CD4-positive, alpha-beta T cell (primary cell): ENCODE data around the gene EEF1AKMT3. TPM values are rescaled to one million over a fixed set of nuclear protein-coding genes. Genes with fewer than 3 reads are reported as not detected.
A peak's percentile ranks its signal among the peaks of the same experiment; 100 is the strongest.

Experiments
- ATAC-seq: fragments of 200-7000 bp; cut with Tn5 transposase; one replicate; pipeline ENCODE4 v1.10.0; 2022; ENCODE audit warnings: mild to moderate bottlenecking; ENCODE audit not compliant: poor library complexity
- CTCF ChIA-PET: fragments of 350-600 bp; sonication (Branson Sonifier 250); formaldehyde crosslinking; loops from one replicate; lab custom pipeline; 2021; ENCODE audit warnings: antibody characterized with exemption, inconsistent platforms; lab: Charles Lee
- POLR2A ChIA-PET: fragments of 350-600 bp; sonication (Branson Sonifier 250); formaldehyde crosslinking; loops from one replicate; lab custom pipeline; 2021; ENCODE audit warnings: antibody characterized with exemption, inconsistent platforms; lab: Charles Lee
- DNase-seq, 14 experiments: peaks; one replicate each; pipeline ENCODE4 v3.0.0-alpha.2; 2013 to 2020; ENCODE audit warnings: mixed read lengths in 2 of 14
- H3K27ac ChIP-seq, 2 donors: one replicate each; pipeline versions ENCODE4 v1.5.1 to v1.7.0; 2013; ENCODE audit warnings: low read length in 2 of 2, low read depth in 1 of 2, mild to moderate bottlenecking in 1 of 2
- H3K27me3 ChIP-seq, 2 experiments: 1 replicate in 1 of 2; 2 replicates in 1 of 2; pipeline versions ENCODE4 v1.6.1 to v1.7.0; 2013; ENCODE audit warnings: low read length in 2 of 2, control low read depth in 1 of 2, mild to moderate bottlenecking in 1 of 2, moderate library complexity in 1 of 2; ENCODE audit not compliant: insufficient read depth in 2 of 2, control insufficient read depth in 1 of 2
- H3K36me3 ChIP-seq: one replicate; pipeline ENCODE4 v1.6.1; 2013; ENCODE audit warnings: low read length, control low read depth; ENCODE audit not compliant: insufficient read depth
- H3K4me1 ChIP-seq: one replicate; pipeline ENCODE4 v1.6.1; 2013; ENCODE audit warnings: low read length, control low read depth; ENCODE audit not compliant: insufficient read depth
- H3K4me3 ChIP-seq: one replicate; pipeline ENCODE4 v1.5.1; 2013; ENCODE audit warnings: mild to moderate bottlenecking, low read length, moderate library complexity
- H3K9me3 ChIP-seq, 2 experiments: 1 replicate in 1 of 2; 2 replicates in 1 of 2; pipeline versions ENCODE4 v1.6.1 to v1.7.0; 2013; ENCODE audit warnings: low read length in 2 of 2, mild to moderate bottlenecking in 2 of 2, control low read depth in 1 of 2, moderate library complexity in 1 of 2; ENCODE audit not compliant: control insufficient read depth in 1 of 2, insufficient read depth in 1 of 2
- H3K27ac Mint-ChIP-seq: one replicate; pipeline ENCODE4 v1.8.0; 2020; ENCODE audit warnings: mixed read lengths
- H3K27me3 Mint-ChIP-seq: one replicate; pipeline ENCODE4 v1.8.0; 2021; ENCODE audit warnings: mixed read lengths
- H3K36me3 Mint-ChIP-seq: one replicate; pipeline ENCODE4 v1.8.0; 2021; ENCODE audit warnings: low read depth, mixed read lengths
- H3K4me1 Mint-ChIP-seq: one replicate; pipeline ENCODE4 v1.8.0; 2021; ENCODE audit warnings: low read depth, mixed read lengths
- H3K4me3 Mint-ChIP-seq: one replicate; pipeline ENCODE4 v1.8.0; 2020; ENCODE audit warnings: mild to moderate bottlenecking, mixed read lengths
- H3K9me3 Mint-ChIP-seq: one replicate; pipeline ENCODE4 v1.8.0; 2020; ENCODE audit warnings: mixed read lengths
- CTCF ChIP-seq: fragments of 200-600 bp; IDR thresholded peaks from one replicate; pipeline ENCODE4 v1.8.0; 2022; ENCODE audit warnings: antibody characterized with exemption, mild to moderate bottlenecking
- intact Hi-C, 2 experiments: fragments of 100-400 bp; cut with DNase I in 1 of 2; cut with micrococcal nuclease in 1 of 2; formaldehyde crosslinking; loops; one replicate each; pipeline versions ENCODE4 v1.15.1 to v1.9.0; 2023 to 2025; cut with DNase I, micrococcal nuclease
- total RNA-seq, 174 experiments: library from RNA in 2 of 174; stranded (reverse) in 2 of 174; gene quantifications; one replicate each; pipeline ENCODE4 v1.2.3 and lab custom pipeline; 2021 to 2026

EEF1AKMT3 gene
- total RNA-seq, 2 experiments from 2014 or later = 1.1 to 1.4 TPM

- ATAC-seq = peak; percentile 80
- CTCF ChIA-PET = interaction anchor here (0.8 to 2.5 kb wide), 3 partner anchors 12 to 52 kb away, joined by 3 to 15 read pairs (median 6); no protein-coding TSS in a partner anchor
- peak; percentile 82 to 98 (median 92) for DNase-seq
- POLR2A ChIA-PET = interaction anchor here (0.7 to 2.5 kb wide), 14 partner anchors 10 to 224 kb away, joined by 3 to 28 read pairs (median 4); partner anchors contain the start of genes ATP23, CTDSP2, DCTN2 and DDIT3
- TF ChIP-seq CTCF = no peak
- peak within 1 kb of the TSS; percentile 94 for H3K27ac Mint-ChIP-seq
- H3K36me3 Mint-ChIP-seq = peaks cover 53% of the 10 kb centered on the region
- Histone ChIP-seq H3K9me3 (no peaks in the 10 kb centered on the region), H3K27me3 (no peaks in the 10 kb centered on the region), H3K4me1 (peaks cover 54% of the 10 kb centered on the region), H3K36me3 (peaks cover 36% of the 10 kb centered on the region), H3K4me3 (peak within 1 kb of the TSS; percentile 83), H3K27ac (peak within 1 kb of the TSS; percentile 84 to 96)
- peak within 1 kb of the TSS; percentile 94 for H3K4me3 Mint-ChIP-seq
- no peaks in the 10 kb centered on the region for H3K27me3 Mint-ChIP-seq
- peaks cover 61% of the 10 kb centered on the region for H3K4me1 Mint-ChIP-seq
- intact Hi-C loops = loop anchor here in 1 of 2 experiments (5.0 kb wide), 2 partner anchors 53 to 118 kb away; partner anchors contain the start of gene OS9
- H3K9me3 Mint-ChIP-seq = no peaks in the 10 kb centered on the region
Measured at GRCh38 chr12:57744777-57745484, 27.5 kb upstream of the EEF1AKMT3 start, which contains the start of gene TSPAN31. Gene TSPAN31 (plus strand): TSS chr12:57745039. CDS start chr12:57745155, 116 bp downstream.

- ChIA-PET CTCF (interaction anchor here (0.8 to 2.5 kb wide), 3 partner anchors 11 to 52 kb away, joined by 3 to 15 read pairs (median 6); no protein-coding TSS in a partner anchor), POLR2A (interaction anchor here (0.7 to 2.5 kb wide), 12 partner anchors 10 to 225 kb away, joined by 3 to 28 read pairs (median 4); partner anchors contain the start of genes ATP23, CTDSP2, DDIT3 and MARCHF9)
- peak overlapping the region; percentile 83 for H3K4me3 ChIP-seq
- no peaks in the 10 kb centered on the region for H3K9me3 ChIP-seq
- Mint-ChIP-seq H3K9me3 (no peaks in the 10 kb centered on the region), H3K27me3 (no peaks in the 10 kb centered on the region), H3K27ac (peak overlapping the region; percentile 94), H3K4me3 (peak overlapping the region; percentile 94), H3K4me1 (peaks cover 60% of the 10 kb centered on the region), H3K36me3 (peaks cover 58% of the 10 kb centered on the region)
- peak overlapping the region; percentile 84 to 96 for H3K27ac ChIP-seq
- no peak for TF ChIP-seq CTCF
- peaks cover 36% of the 10 kb centered on the region for H3K36me3 ChIP-seq
- H3K27me3 ChIP-seq = no peaks in the 10 kb centered on the region
- ATAC-seq (no peak), DNase-seq (no peak)
- intact Hi-C loops = no loop called here
- peaks cover 49% of the 10 kb centered on the region for H3K4me1 ChIP-seq
Measured at GRCh38 chr12:57745485-57745881, 26.9 kb upstream of the EEF1AKMT3 start.

GRCh38 chr12:57746025-57746424 is 26.4 kb upstream of the EEF1AKMT3 start:
- ChIA-PET POLR2A (interaction anchor here (2.5 kb wide), 1 partner anchor 9 kb away, joined by 28 read pairs; the partner anchor contains the start of gene MARCHF9), CTCF (interaction anchor here (1.9 to 2.5 kb wide), 2 partner anchors 11 to 13 kb away, joined by 6 to 15 read pairs; no protein-coding TSS in a partner anchor)
- peak overlapping the region; percentile 94 for H3K4me3 Mint-ChIP-seq
- H3K4me1 ChIP-seq = peaks cover 48% of the 10 kb centered on the region
- H3K9me3 Mint-ChIP-seq = no peaks in the 10 kb centered on the region
- no peak overlapping the region for H3K4me3 ChIP-seq
- ATAC-seq (no peak), DNase-seq (no peak)
- H3K36me3 Mint-ChIP-seq = peaks cover 58% of the 10 kb centered on the region
- no peaks in the 10 kb centered on the region for H3K27me3 Mint-ChIP-seq
- intact Hi-C loops = no loop called here
- H3K9me3 ChIP-seq = no peaks in the 10 kb centered on the region
- TF ChIP-seq CTCF = no peak
- peak overlapping the region; percentile 84 to 96 for H3K27ac ChIP-seq
- no peaks in the 10 kb centered on the region for H3K27me3 ChIP-seq
- H3K4me1 Mint-ChIP-seq = peaks cover 60% of the 10 kb centered on the region
- peaks cover 38% of the 10 kb centered on the region for H3K36me3 ChIP-seq
- H3K27ac Mint-ChIP-seq = peak overlapping the region; percentile 94
